SKM-1 (cell line): ENCODE results near the gene ISOC2.

ENCODE experiments used
- DNase-seq: peaks from one replicate; lab custom pipeline; 2025; ENCODE audit not compliant: unreplicated experiment; lab: John Stamatoyannopoulos, UW

ISOC2 gene

DNA sequence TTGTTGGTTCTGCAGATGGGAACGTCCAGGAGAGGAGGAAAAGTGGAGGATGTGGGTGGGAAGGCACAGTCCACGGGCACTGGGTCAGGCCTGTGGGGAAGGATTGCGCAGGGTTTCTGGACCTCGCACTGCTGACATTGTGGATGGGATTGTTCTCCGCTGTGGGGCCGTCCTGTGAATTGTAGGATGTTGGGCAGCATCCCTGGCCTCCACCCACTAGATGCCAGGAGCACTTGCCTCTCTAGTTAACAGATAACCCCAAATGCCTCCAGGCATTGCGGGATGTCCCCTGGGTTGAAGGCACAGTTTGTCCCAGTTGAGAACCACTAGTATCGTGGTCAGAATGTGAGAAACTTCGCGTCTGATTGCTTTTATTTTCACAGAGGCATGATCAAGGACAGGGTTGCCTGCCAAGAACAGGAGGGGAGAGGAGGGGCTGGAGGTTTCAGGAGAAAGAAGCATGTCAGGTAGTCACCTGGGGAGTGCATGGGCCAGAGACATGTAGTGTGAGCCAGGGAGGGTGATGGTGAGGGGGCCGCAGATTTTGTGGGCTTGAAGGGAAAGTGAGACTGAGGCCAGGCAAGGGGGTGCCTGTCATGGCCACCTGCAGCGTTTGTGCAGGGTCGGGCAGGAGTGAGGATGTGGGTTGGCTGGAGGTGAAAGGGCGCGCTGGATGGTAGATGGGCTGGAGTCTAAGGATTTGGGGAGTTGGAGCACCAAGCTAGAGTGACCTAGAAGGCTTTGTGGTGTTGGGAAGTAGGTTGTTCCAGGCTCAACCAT, 18.2 kb upstream of the ISOC2 start:
- DNase-seq, result no peak

DNA sequence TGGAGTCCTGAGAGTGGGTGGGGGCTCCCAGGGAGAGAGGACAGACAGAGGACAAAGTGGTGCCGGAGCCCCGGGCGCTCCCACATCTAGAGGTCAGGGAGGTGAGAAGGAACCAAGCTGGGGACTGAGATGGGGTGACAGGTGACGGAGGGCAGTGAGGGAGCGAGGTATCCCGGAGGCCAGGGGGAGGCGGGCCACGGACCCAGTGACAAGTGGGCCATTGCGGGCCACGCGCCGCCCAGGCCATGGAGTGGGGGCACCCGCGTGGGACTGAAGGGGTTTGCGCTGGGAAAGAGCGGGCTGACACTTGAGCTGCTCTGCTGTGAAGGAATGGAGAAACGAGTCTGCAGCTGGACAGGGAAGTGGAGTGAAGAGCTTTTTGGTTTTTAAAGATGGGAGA, 17.6 kb upstream of the ISOC2 start:
- no peak for DNase-seq

- DNase-seq, result no peak
Observed at GRCh38 chr19:55478364-55478763, 16.9 kb upstream of the ISOC2 start.

GRCh38 chr19:55477905-55478304, 16.5 kb upstream of the ISOC2 start:
- DNase-seq, result no peak

GRCh38 chr19:55476100-55476775, 14.8 kb upstream of the ISOC2 start, which contains the start of gene ZNF628:
Gene ZNF628, plus strand, starts transcription at chr19:55476617. Its CDS starts 3,294 bp downstream, at chr19:55479911.
- peak; percentile 46 for DNase-seq

DNA sequence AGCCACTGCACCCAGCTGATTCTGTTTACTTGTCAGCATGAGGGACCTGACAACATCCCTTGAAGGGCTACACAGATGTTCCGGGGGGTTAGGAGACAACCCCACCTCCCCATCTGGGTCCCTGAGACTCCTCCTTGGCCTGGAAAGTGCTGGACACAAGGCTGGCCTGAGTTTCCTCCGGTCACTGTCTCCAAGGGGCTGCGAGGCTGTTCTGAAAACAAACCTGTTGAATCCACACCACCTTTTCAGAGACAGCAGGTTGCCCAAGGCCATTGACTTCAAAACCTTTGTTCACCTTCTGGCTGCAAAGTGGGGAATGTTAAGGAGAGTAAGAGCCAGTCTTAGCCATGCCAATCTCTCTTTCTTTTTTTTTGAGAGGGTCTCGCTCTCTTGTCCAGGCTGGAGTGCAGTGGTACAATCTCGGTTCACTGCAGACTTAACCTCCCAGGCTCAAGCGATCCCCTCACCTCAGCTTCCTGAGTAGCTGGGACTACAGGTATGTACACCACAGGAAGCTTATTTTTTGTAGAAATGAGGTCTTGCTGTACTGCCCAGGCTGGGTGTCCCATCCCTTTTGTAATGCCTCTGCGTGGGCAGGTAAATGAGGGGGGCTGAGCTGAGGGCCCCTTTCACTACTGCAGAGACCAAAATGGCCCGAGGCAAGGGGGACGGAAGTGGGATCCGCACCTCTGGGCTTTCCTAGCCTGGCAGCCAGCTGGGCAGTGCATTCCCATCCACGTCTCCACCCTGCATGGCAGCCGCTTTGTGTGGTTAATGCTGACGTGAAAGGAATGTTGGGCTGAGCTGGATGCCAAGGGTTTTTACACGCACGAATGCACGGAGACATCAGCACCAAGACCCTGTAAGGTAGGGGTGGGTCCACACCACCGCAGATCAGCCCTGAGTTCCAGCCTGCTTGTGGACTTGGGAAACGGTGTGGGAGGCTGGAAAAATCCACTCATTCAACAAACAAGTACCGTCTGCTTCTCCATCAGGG, 13.1 kb upstream of the ISOC2 start:
- DNase-seq, result no peak

DNA sequence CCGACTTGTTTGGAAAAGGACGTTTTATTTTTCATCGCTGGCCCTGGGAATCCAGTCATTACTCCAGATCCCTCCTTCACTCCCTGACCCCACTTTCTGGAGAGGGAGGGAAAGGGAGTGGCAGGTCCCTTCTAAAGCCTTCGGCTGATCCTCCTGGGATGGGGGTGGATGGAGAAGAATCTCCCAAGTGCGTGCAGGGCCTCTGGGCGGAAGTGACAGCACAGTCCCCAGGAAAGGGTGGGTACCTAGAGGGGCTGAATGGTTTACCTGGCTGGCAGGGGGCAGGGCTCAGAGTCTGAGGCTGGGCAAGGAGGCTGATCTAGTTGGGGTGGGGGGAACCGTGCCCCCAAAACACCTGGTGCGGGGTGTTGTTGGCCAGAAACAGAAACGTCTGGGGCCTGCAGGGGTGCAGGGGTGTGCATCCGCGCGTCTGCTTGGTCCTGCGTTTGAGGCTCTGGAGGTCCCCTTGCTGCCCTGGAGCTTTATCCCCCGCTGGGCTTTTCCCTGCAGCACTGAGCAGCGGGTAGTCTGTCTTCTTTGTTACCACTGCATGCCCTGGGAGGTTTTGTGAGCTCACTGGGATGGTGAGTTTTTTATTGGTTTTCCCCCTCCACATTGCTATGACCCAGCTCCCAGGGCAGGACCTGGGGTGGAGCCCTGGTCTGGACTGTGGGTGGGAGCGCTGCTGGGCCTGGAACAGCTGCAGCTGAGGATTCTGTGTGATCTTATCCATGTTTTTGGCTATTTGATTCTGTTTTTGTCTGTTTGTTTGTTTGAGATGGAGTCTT, 12.0 kb upstream of the ISOC2 start:
- DNase-seq, result no peak

DNA sequence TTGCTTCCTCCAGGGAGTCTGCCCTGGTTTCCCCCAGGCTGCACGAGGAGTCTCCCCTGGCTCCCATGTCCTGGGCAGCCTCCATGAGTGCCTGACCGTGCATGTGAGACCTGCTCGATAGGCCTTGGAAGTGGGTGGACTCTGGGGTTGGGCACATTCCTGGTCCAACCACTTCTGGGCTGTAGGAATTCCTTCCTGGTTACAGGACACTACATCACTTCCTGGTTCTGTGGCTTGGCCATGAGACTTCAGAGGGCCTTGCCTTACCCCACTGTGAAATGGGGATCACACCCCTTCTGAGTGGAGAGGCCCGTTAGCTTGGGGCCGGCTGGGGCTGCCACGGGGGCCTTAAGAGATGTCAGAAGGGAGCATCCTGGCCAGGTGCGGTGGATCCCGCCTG, 11.0 kb upstream of the ISOC2 start:
- DNase-seq, result no peak

- DNase-seq, result no peak
Observed at GRCh38 chr19:55471266-55471665, 9.8 kb upstream of the ISOC2 start.

GRCh38 chr19:55468054-55468393, 6.6 kb upstream of the ISOC2 start:
- DNase-seq, result no peak

GRCh38 chr19:55467236-55468053, 6.0 kb upstream of the ISOC2 start:
- no peak for DNase-seq

DNA sequence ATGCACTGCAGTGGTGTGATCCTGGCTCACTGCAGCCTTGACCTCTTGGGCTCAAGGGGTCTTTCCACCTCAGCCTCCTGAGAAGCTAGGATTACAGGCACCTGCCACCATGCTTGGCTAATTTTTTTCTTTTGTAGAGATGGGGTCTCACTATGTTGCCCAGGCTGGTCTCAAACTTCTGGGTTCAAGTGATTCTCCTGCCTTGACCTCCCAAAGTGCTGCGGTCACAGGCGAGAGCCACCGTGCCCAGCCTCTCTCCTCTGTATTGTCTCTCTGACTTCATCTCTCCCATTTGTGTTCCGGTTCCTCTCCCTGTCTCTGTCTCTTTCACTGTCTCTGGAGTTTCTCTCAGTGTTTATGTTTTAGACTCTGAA, 4.8 kb upstream of the ISOC2 start:
- no peak for DNase-seq

GRCh38 chr19:55465460-55466240, 4.2 kb upstream of the ISOC2 start:
- no peak for DNase-seq

- no peak for DNase-seq
Observed at GRCh38 chr19:55464662-55465054, 3.2 kb upstream of the ISOC2 start, which contains the start of gene C19orf85. Gene C19orf85, minus strand, starts transcription at chr19:55464751. Its CDS starts 197 bp downstream, at chr19:55464554.

DNA sequence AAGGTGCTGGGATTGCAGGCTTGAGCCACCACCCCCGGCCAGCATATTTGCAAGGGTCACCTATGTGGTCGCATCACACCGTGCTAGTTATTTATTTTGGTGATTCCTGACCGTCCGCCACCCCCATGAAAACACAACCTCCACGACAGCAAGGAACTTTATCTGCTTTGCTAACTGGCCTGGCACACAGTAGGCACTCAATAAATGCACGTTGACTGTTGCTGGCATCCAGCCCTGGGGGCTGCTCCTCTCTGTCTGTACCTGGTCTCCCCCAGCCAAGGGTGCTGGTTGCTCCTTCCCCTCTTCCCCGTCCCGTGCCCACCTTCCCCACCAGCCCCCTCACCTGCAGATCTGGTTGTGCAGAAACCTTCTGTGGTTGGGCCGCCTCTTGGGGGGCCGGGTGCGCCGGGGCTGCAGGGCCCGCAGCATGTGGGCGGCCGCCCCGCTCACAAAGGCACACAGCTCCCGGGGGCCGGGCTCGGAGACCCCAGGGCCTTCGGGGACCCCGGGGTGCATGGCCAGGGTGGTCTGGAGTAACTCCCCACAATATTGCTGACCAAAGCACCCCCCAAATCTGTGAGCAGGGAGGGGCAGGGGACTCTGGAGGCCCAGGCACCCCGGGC, 2.7 kb upstream of the ISOC2 start:
- no peak for DNase-seq

DNA sequence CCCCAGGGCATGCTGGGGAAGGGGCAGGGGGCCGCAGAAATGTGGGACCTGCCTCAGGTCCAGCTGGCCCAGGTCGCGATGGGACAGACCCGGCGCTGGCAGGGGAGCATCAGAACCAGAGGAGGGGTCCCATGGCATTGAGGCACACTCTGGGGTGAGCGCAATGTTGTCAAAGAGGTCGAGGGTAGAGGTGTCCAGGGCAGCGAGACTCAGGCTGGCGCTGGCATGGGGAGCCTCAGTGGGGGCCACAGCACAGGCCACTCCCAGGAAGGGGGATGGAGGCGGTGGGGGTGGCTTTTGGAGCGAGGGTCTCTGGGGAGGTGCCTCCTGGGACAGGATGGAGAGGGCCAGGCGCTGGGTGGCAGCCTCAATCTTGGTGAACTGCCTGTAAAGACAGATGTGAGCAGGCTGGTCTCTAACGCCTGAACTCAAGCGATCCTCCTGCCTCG, 2.2 kb upstream of the ISOC2 start:
- no peak for DNase-seq

DNA sequence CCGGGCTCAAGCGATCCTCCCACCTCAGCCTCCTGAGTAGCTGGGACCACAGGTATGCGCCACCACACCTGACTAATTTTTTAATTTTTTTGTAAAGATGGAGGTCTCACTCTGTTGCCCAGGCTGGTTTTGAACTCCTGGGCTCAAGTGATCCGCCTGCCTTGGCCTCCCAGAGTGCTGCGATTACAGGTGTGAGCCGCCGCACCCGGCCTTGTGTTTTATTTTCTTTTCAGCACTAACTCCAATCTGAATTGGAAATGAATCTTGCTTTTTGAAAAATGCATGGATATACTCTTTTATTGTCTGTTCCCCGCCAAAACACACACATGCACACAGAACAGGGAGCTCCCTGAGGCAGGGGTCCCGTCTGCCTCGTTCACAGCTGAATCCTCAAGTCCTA, 1.3 kb upstream of the ISOC2 start:
- DNase-seq, result no peak

GRCh38 chr19:55461974-55462626, 658 bp upstream of the ISOC2 start:
- no peak for DNase-seq
